A204.1 (cell line): Measurements from ENCODE around the gene CDK11B.
"Not testable (repeated sequence)": the region's sequence is repeated elsewhere in the genome, so short reads cannot be mapped to it uniquely, and the experiment has no call there.

Source experiments
- FAIRE-seq: peaks from 2 replicates; lab custom pipeline; 2012; peaks lifted over from hg19 to GRCh38; lab: Jason Lieb, UNC

The CDK11B gene

GRCh38 chr1:1658583-1659549 is at the start of gene CDK11B:
TSS of gene CDK11B (minus strand) at chr1:1659004. CDS start at chr1:1657485, 1,519 bp downstream.
- FAIRE-seq, result peak; percentile 92

- FAIRE-seq, result not testable (repeated sequence)
Observed at GRCh38 chr1:1707897-1708296, 49.1 kb upstream of the CDK11B start.

- not testable (repeated sequence) for FAIRE-seq
Observed at GRCh38 chr1:1707241-1707640, 48.4 kb upstream of the CDK11B start.

GRCh38 chr1:1705623-1706022 is 46.8 kb upstream of the CDK11B start:
- not testable (repeated sequence) for FAIRE-seq

- not testable (repeated sequence) for FAIRE-seq
Observed at GRCh38 chr1:1704284-1704957, 45.6 kb upstream of the CDK11B start.

GRCh38 chr1:1703796-1704195 is 45.0 kb upstream of the CDK11B start:
- FAIRE-seq, result no peak

GRCh38 chr1:1702506-1702905 is 43.7 kb upstream of the CDK11B start:
- FAIRE-seq, result not testable (repeated sequence)

GRCh38 chr1:1700557-1700956 is 41.8 kb upstream of the CDK11B start:
- FAIRE-seq, result not testable (repeated sequence)

GRCh38 chr1:1700067-1700466 is 41.3 kb upstream of the CDK11B start:
- FAIRE-seq, result not testable (repeated sequence)

- FAIRE-seq, result not testable (repeated sequence)
Observed at GRCh38 chr1:1699061-1699460, 40.3 kb upstream of the CDK11B start.

- FAIRE-seq, result not testable (repeated sequence)
Observed at GRCh38 chr1:1697358-1698183, 38.8 kb upstream of the CDK11B start.

GRCh38 chr1:1696431-1697357 is 37.9 kb upstream of the CDK11B start:
- not testable (repeated sequence) for FAIRE-seq

- FAIRE-seq, result peak; percentile 84
Observed at GRCh38 chr1:1692714-1693647, 34.2 kb upstream of the CDK11B start, which contains the start of gene SLC35E2B. TSS of gene SLC35E2B (minus strand) at chr1:1692795. CDS start at chr1:1676699, 16,096 bp downstream.

- not testable (repeated sequence) for FAIRE-seq
Observed at GRCh38 chr1:1692324-1692713, 33.5 kb upstream of the CDK11B start.

GRCh38 chr1:1691443-1691842 is 32.6 kb upstream of the CDK11B start:
- not testable (repeated sequence) for FAIRE-seq

- not testable (repeated sequence) for FAIRE-seq
Observed at GRCh38 chr1:1689526-1689925, 30.7 kb upstream of the CDK11B start.

GRCh38 chr1:1687846-1688245 is 29.0 kb upstream of the CDK11B start:
- FAIRE-seq, result no peak

GRCh38 chr1:1684031-1684681 is 25.4 kb upstream of the CDK11B start:
- no peak for FAIRE-seq
